Duodenal mucosa (tissue), 2 donors: ENCODE measurements around the gene APOB.

ENCODE experiments used
- H3K27ac ChIP-seq: one replicate; pipeline ENCODE4 v1.7.0; 2013; ENCODE audit warnings: low read depth, low read length
- H3K27me3 ChIP-seq, 2 donors: one replicate each; pipeline ENCODE4 v1.7.0; 2013; ENCODE audit warnings: low read length in 2 of 2, control low read depth in 1 of 2; ENCODE audit not compliant: insufficient read depth in 2 of 2, control insufficient read depth in 1 of 2
- H3K36me3 ChIP-seq, 2 donors: one replicate each; pipeline ENCODE4 v1.7.0; 2013; ENCODE audit warnings: low read length in 2 of 2, control low read depth in 1 of 2; ENCODE audit not compliant: insufficient read depth in 2 of 2, control insufficient read depth in 1 of 2
- H3K4me1 ChIP-seq, 2 donors: one replicate each; pipeline ENCODE4 v1.7.0; 2013; ENCODE audit warnings: low read length in 2 of 2, control low read depth in 1 of 2; ENCODE audit not compliant: insufficient read depth in 2 of 2, control insufficient read depth in 1 of 2
- H3K4me3 ChIP-seq, 2 donors: one replicate each; pipeline ENCODE4 v1.7.0; 2013; ENCODE audit warnings: low read length in 2 of 2, low read depth in 1 of 2
- H3K9ac ChIP-seq, 2 donors: one replicate each; pipeline ENCODE4 v1.7.0; 2013; ENCODE audit warnings: low read length in 2 of 2, low read depth in 1 of 2
- H3K9me3 ChIP-seq, 2 donors: one replicate each; pipeline ENCODE4 v1.7.0; 2013; ENCODE audit warnings: low read length in 2 of 2, control low read depth in 1 of 2; ENCODE audit not compliant: control insufficient read depth in 1 of 2

The APOB gene

GRCh38 chr2:21067125-21067524, 23.3 kb upstream of the APOB start:
- Histone ChIP-seq H3K9ac (no peak overlapping the region), H3K27ac (no peak overlapping the region), H3K4me1 (peaks cover 0 to 4% of the 10 kb centered on the region in 2 donors), H3K9me3 (no peaks in the 10 kb centered on the region), H3K27me3 (no peaks in the 10 kb centered on the region), H3K4me3 (no peak overlapping the region), H3K36me3 (no peaks in the 10 kb centered on the region)

- Histone ChIP-seq H3K4me1 (no peaks in the 10 kb centered on the region), H3K9ac (no peak overlapping the region), H3K4me3 (no peak overlapping the region), H3K9me3 (no peaks in the 10 kb centered on the region), H3K27ac (no peak overlapping the region), H3K27me3 (no peaks in the 10 kb centered on the region), H3K36me3 (no peaks in the 10 kb centered on the region)
Observed at GRCh38 chr2:21059885-21060610, 16.2 kb upstream of the APOB start.

DNA sequence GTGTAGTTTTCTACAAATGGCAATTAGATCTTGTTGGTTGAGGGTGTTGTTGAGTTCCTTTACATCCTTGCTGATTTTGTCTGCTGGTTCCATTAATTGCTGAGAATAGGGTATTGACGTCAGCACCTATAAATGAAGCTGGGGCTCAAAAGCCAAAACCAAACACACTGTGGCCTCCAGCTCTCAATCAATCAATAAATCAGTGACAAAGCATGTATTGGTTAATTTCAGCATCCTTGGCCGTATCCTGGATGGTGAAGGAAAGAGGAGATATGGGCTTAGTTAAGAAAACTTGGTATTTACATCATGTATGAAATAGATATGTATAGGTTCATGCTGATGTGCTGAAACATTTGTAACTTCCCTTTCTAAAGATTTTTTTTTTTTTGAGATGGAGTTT, 13.2 kb upstream of the APOB start:
- Histone ChIP-seq H3K4me3 (no peak overlapping the region), H3K9ac (no peak overlapping the region), H3K27ac (no peak overlapping the region), H3K9me3 (no peaks in the 10 kb centered on the region), H3K4me1 (no peaks in the 10 kb centered on the region), H3K27me3 (no peaks in the 10 kb centered on the region), H3K36me3 (no peaks in the 10 kb centered on the region)

DNA sequence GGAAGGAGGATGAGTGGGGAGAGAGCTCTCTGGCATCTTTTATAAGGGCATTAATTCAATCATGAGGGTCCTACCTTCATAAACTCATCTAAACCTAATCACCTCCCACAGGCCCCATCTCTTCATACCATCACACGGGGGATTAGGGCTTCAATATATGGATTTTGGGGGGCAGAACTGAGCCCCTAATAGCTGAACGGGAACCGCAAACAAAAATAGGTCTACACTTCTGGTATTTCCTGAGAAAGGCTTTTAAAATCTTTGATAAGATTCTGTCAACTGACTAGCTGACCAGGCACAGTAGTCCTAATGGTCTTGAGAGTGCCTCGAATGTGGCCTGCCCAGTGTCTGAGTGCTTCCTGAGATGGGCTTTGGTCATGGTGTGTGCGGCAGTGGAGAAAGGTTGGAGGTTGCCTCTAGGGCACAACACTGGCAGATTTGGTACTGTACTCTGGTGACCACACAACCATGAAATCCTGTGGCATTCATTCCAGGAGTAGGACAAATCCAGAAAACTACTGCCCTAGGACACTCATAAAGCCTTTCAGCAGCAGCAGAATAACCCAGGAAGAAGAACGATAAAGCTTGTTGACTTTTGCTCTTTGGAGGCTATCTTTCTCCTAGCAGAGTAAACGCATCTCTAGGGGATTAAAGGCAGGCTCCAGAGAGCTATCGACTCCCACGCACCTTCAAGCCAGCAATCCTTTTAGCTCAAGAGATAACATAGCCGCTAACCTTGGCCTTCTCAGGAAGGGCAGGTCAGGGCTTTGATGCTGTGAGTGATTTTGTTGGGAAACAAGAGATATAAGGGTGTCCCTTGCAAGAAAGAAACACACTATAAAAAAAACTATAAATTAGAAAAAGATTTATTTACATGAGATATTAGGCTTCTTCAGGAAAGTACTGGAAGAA, 12.3 kb upstream of the APOB start:
- Histone ChIP-seq H3K27me3 (no peaks in the 10 kb centered on the region), H3K27ac (no peak overlapping the region), H3K4me1 (no peaks in the 10 kb centered on the region), H3K9me3 (no peaks in the 10 kb centered on the region), H3K9ac (no peak overlapping the region), H3K4me3 (no peak overlapping the region), H3K36me3 (no peaks in the 10 kb centered on the region)

- H3K9ac ChIP-seq, result no peak overlapping the region
- H3K9me3 ChIP-seq, result no peaks in the 10 kb centered on the region
- no peaks in the 10 kb centered on the region for H3K4me1 ChIP-seq
- no peaks in the 10 kb centered on the region for H3K36me3 ChIP-seq
- H3K27me3 ChIP-seq, result no peaks in the 10 kb centered on the region
- H3K4me3 ChIP-seq, result no peak overlapping the region
- H3K27ac ChIP-seq, result no peak overlapping the region
Observed at GRCh38 chr2:21055451-21055850, 11.6 kb upstream of the APOB start.

DNA sequence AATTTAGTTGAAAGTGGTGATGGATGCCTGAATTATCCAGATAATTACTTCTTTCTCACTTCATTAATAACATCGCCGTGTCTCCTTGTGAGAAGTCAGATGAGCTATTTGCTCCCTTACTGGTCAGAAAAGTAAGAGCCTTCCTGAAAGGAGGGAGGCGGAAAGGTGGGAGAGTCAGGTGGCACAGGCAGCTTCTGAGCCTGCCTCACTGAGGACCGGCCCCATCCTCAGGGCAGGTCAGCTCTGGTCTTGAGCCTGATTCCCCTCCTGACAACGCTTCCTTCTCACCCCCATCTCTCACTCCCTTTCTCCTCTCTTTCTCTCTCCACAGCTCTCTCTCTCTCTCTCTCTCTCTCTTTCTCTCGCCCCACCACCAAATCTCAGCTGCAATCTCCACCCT, 10.1 kb upstream of the APOB start:
- no peak overlapping the region for H3K4me3 ChIP-seq
- no peaks in the 10 kb centered on the region for H3K9me3 ChIP-seq
- H3K27ac ChIP-seq, result no peak overlapping the region
- no peak overlapping the region for H3K9ac ChIP-seq
- no peaks in the 10 kb centered on the region for H3K27me3 ChIP-seq
- no peaks in the 10 kb centered on the region for H3K4me1 ChIP-seq
- H3K36me3 ChIP-seq, result no peaks in the 10 kb centered on the region

DNA sequence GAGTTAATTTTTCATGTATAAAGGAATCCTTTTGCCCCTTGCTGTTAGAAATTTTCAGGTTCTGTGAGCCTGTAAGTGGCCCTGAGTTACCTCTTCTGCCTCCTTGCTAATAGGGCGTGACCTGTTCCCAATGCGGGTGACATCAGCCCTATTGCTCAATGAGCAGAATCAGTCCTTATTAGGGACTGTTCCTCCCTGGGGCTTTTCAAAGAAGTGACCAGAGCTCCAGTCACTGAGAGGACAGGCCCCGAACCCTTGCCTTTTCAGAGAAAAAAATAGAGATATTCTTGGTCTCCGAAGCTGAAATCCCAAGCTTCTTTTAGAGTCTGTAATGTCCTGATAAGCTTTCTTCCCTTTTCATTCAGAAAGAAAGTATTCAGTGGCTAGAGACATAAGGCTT, 8.2 kb upstream of the APOB start:
- Histone ChIP-seq H3K4me1 (peaks cover 4 to 7% of the 10 kb centered on the region in 2 donors), H3K9ac (no peak overlapping the region), H3K36me3 (no peaks in the 10 kb centered on the region), H3K27ac (no peak overlapping the region), H3K27me3 (no peaks in the 10 kb centered on the region), H3K9me3 (no peaks in the 10 kb centered on the region), H3K4me3 (no peak overlapping the region)

GRCh38 chr2:21050164-21050563, 6.3 kb upstream of the APOB start:
- peaks cover 7 to 9% of the 10 kb centered on the region in 2 donors for H3K4me1 ChIP-seq
- H3K4me3 ChIP-seq, result no peak overlapping the region
- H3K36me3 ChIP-seq, result no peaks in the 10 kb centered on the region
- H3K27me3 ChIP-seq, result no peaks in the 10 kb centered on the region
- no peak overlapping the region for H3K27ac ChIP-seq
- H3K9me3 ChIP-seq, result no peaks in the 10 kb centered on the region
- no peak overlapping the region for H3K9ac ChIP-seq

DNA sequence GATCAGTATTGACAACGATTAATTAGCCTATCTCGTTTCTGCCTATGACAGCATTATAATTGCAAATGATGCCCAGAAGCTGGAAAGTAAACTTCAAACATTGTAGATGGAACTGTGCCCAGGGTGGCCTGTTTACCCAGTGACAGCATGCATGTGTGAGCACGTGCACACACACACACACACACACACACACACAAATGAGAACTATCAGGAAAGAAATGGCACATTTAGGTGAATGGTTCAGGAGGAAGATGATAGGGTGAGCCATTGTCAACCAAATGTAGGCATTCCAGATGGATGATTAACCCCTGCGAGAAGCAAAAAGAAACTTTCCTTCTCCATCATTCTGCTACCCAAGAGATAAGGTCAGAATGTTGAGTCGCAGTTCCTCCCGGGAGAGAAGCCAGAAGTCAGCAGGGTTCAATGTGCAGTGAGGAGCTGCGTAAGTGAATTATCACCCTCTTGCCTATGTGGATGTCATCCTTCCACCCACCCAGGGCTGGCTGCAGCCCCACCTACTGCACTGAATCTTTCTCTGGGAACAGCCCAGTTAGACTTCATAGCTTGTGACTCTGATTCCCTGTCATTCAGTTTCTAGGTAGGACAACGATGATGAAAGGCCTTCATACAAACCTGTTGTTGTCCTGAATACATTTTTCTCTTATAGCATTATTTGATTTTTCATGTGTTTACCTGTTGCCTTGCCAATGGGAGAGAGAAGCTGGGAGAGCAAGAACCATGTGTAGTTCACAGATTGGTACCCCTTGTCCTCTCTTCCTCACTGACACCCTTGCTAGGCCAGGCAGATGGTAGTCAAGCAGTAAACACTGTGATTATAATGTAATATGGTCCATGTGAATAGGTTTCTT, 3.5 kb upstream of the APOB start:
- Histone ChIP-seq H3K9ac (no peak overlapping the region), H3K27me3 (peaks cover 0 to 4% of the 10 kb centered on the region in 2 donors), H3K4me3 (no peak overlapping the region), H3K36me3 (no peaks in the 10 kb centered on the region), H3K27ac (no peak overlapping the region), H3K4me1 (peaks cover 13 to 17% of the 10 kb centered on the region in 2 donors), H3K9me3 (no peaks in the 10 kb centered on the region)

DNA sequence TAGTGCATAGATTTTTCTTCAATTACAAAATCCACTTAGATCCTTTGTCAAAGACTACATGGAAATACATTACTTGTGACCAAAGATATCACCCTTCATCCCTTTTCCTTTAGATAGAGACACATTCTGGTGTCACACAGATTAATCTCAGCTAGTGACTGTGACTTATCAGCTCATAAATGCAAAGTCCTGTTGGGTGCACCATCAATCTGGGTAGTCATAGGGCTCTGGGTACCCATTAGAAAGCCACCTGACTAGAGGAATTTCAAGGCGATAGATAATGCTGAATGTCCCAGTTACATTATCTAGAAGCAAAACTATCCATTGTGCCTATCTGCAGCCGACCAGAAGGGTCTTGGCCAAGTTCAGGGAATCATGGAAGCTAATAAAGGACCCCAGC, 2.6 kb upstream of the APOB start:
- Histone ChIP-seq H3K9ac (no peak overlapping the region), H3K27me3 (peaks cover 0 to 4% of the 10 kb centered on the region in 2 donors), H3K36me3 (no peaks in the 10 kb centered on the region), H3K4me1 (peaks cover 13 to 17% of the 10 kb centered on the region in 2 donors), H3K27ac (no peak overlapping the region), H3K9me3 (no peaks in the 10 kb centered on the region), H3K4me3 (no peak overlapping the region)
